SU-DHL-6 (cell line): ENCODE data around the gene GPAT2.

Experiments used
- EZH2phosphoT487 ChIP-seq: fragments of 200-600 bp; sonication (generic), shearing (Covaris generic); conservative IDR thresholded peaks from 2 replicates; pipeline ENCODE4 v1.6.1; 2018; ENCODE audit warnings: mild to moderate bottlenecking, antibody characterized with exemption, low read length, moderate library complexity, mixed read lengths
- TF ChIP-seq, protein P1 (sequence below): fragments of 200-600 bp; sonication (generic); IDR thresholded peaks from one replicate; pipeline ENCODE4 v1.5.1; 2017; ENCODE audit warnings: antibody characterized with exemption, mild to moderate bottlenecking, low read length, moderate library complexity; ENCODE audit not compliant: insufficient read depth, poor library complexity, severe bottlenecking

DNA sequence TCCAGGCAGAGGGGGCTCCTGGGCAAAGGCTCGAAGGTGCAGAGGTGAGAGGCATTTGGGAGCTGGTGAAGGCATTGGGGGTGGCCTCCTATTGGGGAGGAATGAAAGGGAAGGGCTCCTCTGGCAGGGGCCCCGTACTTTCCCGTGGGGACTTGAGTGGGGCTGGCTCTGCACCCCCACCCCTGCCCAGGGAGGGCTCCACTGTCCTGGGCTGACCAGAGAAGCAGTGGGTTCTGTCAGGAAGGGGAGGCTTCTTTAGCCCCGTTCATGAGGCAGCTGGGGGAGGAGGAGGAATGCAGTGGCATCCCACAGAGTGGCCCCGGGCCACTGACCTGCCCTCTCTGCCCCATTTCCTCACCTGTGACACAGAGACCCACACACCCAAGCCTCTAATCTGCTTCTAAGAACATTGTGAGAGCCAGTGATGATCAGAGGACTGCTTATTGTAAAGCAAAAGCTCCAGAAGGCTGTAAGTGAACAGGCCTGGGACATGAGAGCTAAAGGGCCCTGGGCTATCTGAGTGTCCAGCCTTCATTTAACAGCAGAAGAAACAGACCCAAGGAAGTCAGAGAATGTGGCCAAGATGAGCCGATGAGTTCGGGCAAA lies 38.6 kb upstream of the GPAT2 start:
- TF ChIP-seq, protein P1, sequence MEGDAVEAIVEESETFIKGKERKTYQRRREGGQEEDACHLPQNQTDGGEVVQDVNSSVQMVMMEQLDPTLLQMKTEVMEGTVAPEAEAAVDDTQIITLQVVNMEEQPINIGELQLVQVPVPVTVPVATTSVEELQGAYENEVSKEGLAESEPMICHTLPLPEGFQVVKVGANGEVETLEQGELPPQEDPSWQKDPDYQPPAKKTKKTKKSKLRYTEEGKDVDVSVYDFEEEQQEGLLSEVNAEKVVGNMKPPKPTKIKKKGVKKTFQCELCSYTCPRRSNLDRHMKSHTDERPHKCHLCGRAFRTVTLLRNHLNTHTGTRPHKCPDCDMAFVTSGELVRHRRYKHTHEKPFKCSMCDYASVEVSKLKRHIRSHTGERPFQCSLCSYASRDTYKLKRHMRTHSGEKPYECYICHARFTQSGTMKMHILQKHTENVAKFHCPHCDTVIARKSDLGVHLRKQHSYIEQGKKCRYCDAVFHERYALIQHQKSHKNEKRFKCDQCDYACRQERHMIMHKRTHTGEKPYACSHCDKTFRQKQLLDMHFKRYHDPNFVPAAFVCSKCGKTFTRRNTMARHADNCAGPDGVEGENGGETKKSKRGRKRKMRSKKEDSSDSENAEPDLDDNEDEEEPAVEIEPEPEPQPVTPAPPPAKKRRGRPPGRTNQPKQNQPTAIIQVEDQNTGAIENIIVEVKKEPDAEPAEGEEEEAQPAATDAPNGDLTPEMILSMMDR, result no peak
- TF ChIP-seq EZH2phosphoT487, result no peak
